NCI-H524 (cell line): ENCODE measurements around the gene CA12.

Experiments
- DNase-seq, 2 experiments: peaks; one replicate each; lab custom pipeline; 2025; lab: John Stamatoyannopoulos, UW

CA12 gene

DNA sequence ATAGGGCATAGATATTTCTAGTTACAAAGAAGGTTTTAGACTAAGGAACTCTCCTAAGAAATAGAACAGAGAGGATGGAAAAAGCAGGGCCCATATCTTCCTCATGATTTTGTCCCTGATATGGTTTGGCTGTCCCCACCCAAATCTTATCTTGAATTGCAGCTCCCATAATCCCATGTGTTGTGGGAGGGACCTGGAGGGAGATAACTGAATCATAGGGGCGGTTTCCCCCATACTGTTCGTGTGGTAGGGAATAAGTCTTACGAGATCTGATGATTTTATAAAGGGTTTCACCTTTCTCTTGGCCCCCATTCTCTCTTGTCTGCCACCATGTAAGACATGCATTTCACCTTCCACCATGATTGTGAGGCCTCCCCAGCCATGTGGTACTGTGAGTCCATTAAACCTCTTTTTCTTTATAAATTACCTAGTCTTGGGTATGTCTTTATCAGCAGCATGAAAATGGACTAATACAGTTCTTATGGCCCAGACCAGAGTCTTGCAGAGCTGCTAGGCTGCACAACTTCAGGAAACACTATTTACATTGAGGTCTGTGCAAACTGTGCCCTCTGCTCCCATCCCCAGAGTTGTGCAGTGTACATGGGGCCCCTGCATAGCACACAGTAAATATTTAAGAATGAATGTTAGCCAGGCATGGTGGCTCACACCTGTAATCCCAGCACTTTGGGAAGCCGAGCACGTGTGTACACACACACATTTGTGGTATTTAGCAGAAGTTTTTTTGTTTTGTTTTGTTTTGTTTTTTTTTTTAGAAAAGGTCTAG is 20.3 kb upstream of the CA12 start:
- DNase-seq = no peak

DNA sequence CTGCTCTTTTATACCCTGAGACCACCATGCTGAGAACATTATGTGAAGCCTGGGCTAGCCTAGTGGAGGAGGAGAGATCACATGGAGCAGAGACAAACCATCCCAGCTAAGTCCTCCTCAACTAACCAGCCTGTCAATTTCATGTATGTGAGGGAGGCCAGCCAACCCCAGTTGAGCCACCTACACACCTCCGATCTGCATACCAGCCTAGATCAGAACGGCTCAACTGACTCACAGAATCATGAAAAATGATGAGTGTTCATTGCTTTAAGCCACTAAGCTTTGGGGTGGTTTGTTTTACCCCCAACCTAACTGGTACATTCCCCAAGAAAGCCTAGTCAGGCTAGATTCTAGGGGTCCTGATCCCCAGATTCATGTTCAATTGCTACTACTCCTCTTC is 19.4 kb upstream of the CA12 start:
- DNase-seq = no peak

DNA sequence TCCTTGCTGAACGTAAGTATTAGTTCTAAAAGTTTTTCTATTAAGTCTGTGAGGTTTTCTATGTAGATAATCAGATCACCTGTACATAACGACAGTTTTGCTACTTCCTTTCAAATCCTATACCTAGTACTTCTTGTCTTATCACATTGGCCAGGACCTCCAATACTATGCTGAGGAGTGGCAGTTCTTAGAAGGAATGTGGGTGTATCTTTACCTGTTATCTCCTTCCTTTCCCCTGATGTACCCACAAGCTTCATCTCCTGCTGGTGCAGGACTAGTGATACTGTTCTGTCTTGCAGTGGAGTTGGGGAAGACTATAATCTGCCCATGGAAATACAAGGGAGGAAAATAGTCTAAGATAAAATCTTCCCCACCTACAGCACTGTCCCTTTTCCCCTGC is 16.8 kb upstream of the CA12 start:
- DNase-seq = no peak

DNA sequence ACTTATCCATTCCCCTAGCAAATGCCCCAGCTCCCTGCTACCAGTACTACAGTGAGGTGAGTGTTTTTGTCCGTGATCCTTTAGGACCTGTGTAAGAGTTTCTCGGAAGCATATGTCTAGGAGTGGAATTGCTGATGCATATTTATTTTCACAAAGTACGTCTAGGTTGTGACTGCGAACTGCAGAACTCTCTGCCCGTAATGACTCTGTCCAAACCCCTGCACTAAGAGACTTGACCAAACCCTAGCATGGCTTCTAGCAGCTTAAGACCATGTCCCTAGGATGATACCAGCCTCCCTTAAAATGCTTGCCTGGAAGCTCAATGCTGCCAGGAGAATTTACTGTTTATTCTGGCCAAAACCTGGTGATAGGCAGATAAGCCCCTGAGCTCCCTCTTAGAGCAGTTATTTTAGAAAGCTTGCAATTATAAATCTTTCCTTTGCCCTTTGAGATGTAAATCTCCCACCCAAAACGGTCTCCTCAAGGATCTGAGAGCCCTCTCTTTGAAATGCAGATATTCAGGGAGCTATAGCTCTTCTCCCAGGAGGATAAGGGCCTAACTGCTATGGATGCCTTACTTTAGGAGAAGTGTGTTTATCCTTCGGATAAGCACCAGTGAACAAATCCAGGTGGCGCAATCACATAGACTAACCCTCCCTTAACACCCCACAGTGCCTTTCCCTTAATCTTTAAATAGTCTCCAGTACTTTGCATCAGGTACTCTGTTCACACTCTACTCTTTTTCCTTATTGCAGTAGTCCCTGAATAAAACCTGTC is 14.7 kb upstream of the CA12 start:
- DNase-seq = peak; percentile 43 to 74

DNA sequence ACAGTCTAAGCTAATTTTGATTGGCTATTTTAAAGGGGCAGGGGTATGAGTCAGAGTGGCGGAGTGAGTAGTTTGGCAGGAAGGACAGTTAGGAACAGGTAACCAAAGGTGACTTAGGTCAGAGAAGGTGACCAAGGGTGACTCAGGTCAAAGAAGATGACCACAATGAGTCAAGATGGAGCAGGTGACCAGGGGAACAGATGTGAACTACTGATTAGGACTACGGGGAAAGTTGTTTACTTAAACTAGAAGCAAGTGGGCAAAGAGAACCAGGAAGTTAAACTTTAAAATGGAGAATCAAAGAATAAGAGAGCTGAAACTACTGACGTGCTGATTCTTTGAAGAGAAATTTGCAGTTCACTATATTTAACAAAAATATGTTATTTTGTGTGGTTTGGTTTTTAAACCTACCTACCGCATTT is 14.1 kb upstream of the CA12 start:
- no peak for DNase-seq

DNA sequence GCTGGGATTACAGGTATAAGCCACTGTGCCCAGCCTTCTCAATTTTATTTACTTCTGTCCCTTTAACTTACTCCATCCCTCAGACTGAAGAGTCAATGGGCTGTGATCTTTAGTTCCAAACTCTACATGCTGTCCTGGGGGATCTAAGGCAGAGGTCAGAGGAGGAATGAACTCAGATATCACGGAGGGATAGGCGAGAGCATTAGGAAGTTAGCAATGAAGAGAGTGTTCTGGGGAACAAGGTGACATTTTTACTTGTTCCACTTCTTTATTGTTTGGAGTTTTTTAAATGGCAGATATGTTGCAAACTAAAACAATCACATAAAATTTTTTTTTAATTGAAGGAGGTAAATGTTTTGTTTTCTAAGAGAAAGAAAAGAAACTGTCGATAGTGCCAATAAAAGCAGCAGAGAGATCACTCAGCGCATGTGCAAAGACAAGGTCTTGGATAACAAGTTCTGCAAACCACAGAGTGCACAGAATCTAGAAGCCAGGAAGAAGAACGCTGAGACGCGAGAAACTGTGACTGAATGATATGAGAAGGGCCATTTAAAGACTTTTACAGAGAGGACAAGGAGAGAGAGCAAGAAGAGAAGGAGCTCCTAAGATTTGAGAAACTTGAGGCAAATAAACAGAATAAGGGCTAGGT is 10.8 kb upstream of the CA12 start:
- no peak for DNase-seq

DNA sequence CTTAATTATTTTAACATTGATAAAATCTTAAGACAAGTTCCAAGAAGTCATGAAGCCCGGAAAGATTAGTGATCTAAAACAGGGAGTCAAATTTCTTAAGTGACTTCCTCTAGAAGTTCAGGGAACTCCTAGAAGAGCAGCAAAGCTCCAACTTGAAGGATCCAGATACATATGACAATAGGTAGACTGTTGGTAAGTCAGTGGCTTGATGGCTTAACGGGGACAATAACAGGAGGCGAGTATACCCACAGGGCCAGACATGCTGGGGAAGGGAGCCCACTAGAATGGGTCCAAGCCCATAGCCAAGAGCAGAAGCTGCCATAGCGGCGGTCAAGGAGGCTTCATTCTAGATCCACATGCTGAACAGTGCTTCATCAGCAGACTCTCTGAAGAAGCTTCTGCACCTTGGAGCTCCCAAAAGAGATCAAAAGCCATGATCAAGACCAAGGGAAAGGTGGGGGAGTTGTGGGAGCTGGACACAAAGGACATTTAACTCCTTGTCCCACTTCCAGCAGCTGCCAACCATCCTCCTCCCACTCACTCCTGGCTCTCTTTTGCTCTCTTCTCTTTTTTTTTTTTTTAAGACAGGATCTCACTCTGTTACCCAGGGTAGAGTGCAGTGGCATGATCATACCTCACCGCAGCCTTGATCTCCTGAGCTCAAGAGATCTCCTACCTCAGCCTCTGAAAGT is 10.2 kb upstream of the CA12 start:
- DNase-seq = no peak

DNA sequence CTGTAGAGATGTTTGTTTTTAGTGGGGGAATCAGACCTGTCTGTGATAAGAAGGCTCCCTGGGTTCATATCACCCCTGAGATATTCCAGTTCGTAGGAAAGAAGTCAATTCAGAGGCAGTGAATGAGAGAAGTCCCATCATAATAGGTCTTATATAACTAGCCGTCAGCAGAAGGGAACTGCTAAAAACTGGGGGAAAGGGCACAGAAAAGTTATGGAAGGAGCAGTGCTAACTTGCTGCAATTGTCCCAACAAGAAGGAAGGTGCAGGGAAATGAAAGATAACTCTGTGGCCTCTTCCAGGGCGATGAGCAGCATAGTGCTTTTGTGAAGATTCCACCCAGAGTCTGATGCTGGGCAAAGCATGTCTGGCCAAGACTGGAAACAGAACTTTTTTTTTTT is 9.0 kb upstream of the CA12 start:
- DNase-seq = no peak

DNA sequence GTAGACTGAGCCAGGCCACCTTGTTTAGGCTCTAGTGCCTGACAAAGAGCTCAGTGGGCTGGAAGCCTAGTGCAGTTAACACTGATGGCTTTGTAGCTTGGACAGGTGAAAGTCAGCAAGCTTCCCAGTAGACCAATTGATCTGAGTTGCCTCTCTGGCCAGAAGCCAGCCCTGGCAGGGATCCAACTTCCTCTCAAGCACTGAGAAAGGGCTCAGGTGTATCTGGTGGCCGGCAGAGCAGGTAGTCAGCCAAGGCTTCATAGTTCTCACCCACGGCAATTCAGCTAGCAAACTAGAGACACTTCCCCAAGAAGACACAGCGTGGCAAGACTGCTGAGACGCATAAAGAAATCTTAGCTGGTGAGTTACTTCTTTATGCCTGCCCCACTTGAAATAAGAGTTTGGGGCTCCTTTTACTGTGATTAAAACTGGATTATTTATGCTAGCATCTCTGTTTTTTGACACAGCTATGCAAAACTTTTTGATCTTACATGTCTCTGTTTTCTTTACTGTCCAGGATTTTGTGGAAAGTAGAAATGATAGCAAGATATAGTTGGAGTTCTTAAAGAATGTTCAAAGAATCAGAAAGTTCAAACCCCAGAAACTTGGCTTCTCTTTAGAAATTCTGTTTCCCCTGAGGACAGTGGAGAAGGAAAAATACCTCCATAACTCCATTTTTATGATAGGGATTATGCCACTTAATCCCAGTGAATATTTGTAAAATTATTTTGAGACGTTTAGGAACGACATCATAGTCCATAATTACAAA is 8.4 kb upstream of the CA12 start:
- DNase-seq = peak in 1 of 2 experiments; percentile 29

DNA sequence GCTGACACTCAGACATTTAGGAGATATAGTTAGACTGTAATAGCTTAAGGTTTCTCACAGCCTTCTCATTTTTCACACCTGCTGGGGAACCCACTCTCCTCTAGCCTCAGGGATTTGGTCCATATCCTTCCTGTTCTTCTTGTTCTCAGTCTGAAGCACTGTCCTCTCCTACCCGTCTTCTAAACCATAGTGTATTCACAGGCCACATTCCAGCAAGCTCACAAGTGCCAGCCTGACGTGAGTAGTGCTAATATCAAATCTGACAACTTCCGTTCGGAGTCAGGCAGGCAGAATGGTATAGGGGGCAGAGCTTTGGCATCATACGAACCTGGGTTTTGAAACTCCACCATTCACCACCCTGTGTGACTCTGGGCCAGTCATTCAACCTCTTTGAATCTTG is 6.9 kb upstream of the CA12 start:
- no peak for DNase-seq

DNA sequence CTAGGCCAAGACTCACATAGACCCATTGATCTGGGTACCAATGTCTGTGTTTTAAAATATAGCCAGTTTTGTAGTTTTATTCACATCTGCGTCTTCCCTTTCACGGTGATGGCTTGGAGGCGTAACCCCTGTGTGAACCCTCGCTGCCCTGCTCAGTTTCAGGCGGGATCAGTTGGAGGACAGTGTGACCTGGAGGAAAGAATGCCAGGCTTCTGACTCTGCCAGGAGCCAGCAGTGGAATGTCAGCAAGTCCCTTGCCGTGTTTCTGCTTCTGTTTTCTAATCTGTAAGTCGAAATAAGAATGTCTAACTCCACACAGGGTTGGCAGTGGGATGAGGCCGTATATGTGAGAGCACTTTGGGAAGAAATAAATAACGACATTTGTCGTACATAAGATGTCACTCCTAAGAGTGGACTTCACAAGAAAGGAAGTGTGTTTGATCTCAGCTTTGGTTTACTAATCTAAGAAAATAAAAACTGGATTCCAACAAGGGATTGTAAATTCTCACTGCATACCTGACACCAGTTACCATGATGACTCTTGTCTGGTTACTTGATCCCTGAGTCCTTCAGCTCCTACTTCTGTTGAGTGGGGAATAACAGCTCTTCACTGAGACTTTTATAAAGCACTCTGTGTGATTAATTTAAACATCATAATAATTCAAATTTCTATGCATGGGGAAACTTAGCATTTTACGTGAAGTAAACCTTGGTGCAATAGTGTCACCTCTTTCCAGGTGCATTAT is 6.3 kb upstream of the CA12 start:
- peak in 1 of 2 experiments; percentile 23 for DNase-seq

DNA sequence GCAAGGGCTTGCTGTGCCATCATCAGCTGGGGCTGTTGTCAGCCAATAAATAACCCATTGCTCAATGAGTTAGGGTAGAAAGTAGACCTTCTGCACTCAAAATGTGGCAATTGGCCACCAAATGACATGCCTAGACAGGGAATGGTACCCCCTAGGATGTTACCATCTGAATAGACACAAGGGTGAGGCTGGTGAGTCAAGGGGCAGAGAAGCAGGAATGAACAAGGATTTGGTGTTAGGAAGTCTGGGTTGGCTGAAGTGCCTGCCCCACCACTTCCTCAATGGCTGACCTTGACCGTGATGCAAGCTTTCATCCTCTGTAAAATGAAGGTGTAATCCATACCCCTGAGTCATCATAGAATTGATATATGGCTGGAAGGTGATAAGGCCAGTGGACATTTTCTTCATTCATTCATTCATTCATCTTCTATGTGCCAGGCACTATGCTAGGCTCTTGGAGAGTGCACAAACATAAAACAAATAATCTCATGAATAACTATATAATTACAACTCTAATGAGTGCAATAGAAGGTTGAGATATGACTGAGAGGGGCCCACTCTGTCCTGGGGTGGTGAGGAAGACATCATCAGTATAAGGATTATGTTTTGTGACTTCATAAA is 4.4 kb upstream of the CA12 start:
- DNase-seq = no peak

DNA sequence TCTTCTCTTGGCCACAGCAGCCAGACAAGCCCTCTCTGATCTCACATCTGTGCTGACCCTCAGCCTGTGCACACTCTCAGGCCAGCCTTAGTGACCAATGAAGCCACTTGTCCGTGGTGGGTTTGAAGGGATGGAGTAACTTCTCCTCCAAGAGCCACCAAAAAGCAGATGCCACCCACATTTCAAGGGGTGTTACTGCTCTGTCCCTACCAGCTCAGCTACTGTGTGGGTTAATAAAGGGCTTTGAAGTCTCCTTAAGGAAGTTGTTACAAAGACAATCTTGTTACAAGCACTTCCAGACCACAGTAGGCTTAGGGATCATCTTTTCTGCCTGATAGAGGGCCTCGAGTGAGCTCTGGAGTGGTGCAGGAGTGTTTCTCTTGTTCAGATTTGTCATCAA is 3.3 kb upstream of the CA12 start:
- no peak for DNase-seq

DNA sequence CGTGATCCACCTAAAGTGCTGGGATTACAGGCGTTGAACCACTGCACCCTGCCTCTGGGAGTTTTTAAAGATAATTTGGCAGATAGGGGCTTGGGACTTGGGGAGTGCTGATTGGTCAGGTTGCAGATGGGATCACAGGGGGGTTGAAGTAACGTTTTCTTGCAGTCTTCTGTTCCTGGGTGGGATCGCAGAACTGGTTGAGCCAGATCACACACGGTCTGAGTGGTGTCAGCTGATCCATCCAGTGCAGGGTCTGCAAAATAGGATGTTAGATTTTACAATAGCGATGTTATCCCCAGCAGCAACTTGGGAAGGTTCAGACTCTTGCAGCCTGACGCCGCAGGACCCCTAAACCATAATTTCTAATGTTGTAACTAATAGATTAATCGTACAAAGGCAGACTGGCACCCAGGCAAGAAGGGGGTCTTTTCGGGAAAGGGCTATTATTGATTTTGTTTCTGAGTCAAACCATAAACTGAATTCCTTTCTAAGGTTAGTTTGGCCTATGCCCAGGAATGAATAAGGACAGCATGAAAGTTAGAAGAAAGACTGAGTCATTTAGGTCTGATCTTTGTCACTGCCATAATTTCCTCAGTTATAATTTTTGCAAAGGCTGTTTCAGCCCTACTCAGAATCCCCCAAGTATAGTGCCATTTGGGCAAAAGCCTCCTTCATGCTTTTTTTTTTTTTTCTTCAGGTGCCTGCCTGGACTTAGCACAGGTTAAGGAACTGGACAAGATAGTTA is 1.5 kb upstream of the CA12 start:
- no peak for DNase-seq

DNA sequence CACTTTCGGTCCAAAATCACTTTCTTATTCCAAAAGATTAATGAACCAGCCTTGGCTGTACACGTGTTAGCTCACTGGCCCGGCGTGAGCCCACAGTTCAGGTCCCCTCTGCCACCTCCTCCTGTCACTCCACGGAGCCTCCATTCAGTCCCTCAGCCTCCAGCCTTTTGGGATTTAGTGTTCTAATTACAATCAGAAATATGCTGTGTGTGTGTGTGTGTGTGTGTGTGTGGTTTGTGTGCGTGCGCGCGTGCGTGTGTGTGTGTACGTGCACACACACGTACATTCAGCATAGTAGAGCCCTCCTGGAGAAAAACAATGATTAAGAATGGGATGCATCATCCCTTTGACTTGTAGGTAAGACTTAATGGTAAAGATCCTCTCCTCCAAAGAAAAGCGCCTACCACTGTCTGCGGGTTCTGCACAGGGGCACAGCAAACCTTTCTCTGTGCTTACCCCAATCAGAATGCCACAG is 801 bp downstream of the CA12 start:
- no peak for DNase-seq

DNA sequence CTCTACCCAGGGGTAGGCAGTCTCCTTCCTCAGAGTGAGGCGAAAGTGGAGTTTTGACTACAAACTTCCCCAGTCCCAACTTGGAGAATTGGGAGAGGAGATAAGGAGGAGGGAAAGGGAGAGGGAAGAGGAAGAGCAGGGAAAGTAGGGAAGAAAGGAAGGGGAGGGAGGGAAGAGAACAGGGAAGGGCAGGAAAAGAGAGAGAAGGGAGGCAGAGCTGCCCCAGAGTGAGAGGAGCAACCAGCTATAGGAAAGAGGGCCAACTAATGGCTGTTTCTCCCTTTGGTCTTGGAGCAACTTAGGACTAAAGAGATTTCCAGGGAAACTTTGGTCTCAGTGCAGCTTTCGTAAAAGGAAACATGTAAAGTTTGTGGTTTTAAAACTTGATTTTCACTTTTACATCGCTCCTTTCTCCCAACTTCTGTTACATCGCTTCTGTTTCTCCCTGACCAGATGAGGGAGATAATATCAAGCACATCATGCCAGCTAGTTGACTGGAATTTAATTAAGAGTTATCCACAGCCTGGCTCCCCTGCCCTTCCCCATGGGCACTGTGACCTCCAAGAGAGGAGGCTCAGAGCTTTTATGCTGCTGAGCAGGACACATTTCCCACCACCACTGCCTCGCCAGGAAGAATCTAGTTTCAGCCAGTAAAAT is 1.4 kb downstream of the CA12 start:
- no peak for DNase-seq

DNA sequence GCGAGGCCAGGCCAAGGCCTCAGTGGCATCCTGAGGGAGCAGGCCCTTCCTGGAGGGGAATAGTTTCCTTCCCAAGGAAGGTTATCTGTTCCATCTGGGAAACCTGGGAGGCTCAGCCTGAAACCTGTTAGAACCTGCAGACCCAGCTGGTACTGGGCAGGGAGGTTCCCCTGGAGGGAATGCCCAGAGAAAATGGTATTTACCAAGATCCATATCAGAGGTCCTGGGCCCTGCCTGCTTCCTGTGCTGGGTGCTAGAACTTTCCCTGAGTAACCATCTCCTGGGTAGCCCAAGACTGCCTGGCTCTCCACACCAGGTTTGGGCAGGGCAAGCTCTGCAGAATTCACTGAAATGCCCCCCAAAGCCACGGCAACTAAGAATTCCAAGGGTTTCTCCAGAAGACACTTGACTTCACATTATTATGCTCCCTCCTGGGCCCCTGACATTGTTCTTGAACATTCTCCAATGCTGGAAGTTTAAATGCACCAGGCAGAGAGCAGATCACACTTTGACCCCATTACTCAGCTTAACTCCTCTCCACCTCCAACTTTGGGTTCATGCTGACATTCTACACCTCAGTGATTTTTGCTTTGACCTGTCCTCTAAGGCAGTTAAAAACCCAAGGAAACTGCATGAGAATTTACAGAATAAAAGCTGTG is 2.0 kb downstream of the CA12 start:
- no peak for DNase-seq

DNA sequence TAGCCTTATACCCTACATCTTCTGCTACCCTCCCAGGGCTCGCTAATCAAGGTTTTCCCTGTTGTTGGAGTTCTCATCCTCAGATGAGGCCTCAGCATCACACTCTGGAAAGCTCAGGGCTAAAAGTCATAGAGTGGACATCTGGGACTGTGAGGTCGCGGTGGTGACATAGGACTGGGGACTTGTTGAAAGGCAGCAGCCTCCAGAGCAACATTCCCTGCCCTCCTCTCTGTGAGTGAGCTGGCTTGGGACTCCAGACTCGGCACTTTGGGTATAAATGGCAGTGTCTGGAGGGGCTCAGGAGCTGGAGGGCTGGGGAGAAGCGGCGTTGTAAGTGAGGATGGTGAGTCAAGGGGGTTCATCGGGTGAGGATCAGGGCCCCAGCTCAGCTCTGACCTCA is 2.7 kb downstream of the CA12 start:
- DNase-seq = no peak
